ENCODE data around the gene KAZN. TPM values are rescaled to one million over a fixed set of nuclear protein-coding genes. Genes with fewer than 3 reads are reported as not detected.
"Not testable (repeated sequence)": the region's sequence is repeated elsewhere in the genome, so short reads cannot be mapped to it uniquely, and the experiment has no call there.

The KAZN gene
- 10 to 100 TPM; 34.1 to 43.2 (median 35.9) TPM for polyA plus RNA-seq (ENCODE audit: insufficient read length in 4 of 4)

DNA sequence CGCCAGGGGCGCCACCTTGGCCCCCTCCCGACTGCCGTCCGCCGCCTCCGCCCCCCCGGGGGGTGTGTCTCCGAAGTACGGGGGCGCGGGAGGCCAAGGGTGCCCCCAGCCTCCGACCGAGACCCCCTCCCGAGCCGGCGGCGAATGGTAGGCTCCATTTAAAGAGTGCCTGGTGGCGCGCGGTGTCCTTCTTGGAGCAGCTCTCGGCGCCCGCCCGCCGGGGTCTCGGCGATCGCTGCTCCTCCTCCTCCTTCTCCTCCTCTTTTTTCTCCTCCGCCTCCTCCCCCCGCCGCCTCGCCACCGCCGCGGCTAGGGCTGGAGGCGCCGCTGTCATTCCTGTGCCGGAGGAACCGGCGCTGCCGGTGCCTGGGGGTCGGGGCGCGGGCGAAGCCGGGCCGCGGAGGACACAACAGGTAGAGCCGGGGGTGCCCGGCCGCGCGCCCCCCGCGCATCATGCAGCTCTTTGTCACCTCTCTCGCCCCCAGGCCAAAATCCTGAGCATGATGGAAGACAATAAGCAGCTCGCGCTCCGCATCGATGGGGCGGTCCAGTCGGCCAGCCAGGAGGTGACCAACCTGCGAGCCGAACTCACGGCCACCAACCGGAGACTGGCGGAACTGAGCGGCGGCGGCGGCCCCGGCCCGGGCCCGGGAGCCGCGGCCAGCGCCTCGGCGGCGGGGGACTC lies at the start of gene KAZN:
KAZN (plus strand) TSS at position 188 of the 685 bp plus-strand sequence.
- DNase-seq (ENCODE audit: low read depth in 4 of 4, low spot score in 3 of 4) = peak in 2 of 4 donors; percentile 47 to 51

DNA sequence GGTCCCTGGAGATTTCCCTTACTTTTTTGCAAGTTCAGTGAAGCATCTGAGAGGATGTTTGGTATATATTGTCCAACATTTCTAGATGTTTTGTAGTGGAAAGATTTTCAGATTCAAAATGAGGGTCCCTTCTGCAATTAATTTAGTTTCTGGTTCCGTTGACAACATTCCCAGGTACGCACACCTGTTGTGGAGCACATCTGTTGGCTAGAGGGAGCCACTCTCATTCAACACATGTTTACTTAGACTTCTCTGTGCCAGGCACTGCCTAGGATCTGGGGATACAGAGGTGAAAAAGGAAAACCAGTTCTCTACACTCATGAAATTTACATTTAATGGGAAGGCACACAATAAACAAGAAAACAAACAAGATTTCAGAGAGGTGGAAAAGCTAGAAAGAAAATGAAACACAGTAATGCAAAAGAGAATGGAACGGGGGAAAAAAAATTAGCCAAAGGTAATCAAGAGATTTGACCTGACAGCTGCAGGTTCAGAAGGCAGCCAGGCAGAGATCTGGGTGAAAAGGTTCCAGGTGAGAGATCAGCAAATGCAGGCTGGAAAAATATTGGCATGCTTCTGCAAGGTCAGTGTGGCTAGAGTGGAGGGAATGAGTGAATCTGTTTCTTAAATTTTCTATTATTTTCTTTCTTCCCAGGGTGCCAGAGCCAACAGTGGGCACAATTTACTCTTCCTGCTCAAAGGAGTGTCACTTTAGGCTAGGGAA lies 48.4 kb upstream of the KAZN start:
- DNase-seq (ENCODE audit: low read depth in 4 of 4, low spot score in 3 of 4) = no peak

DNA sequence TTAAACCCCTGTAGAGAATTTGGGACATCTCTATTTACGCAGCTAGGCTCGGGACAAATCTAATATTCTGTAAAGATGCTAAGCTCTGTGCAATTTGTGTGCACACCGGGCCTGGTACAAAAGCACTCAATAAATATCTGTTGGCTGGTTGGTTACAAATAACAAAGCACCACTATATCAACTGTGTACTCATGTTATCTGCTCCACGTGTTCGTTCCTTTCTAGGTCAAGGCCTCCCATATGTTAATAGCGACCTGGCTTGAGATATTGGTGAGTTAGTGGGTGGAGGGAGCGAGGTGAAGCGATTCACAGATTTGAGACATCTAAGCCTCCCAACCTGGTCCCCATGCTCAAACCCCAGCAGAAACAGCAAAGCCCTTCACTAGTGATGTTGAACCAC lies 47.1 kb upstream of the KAZN start:
- no peak for DNase-seq (ENCODE audit: low read depth in 4 of 4, low spot score in 3 of 4)

DNA sequence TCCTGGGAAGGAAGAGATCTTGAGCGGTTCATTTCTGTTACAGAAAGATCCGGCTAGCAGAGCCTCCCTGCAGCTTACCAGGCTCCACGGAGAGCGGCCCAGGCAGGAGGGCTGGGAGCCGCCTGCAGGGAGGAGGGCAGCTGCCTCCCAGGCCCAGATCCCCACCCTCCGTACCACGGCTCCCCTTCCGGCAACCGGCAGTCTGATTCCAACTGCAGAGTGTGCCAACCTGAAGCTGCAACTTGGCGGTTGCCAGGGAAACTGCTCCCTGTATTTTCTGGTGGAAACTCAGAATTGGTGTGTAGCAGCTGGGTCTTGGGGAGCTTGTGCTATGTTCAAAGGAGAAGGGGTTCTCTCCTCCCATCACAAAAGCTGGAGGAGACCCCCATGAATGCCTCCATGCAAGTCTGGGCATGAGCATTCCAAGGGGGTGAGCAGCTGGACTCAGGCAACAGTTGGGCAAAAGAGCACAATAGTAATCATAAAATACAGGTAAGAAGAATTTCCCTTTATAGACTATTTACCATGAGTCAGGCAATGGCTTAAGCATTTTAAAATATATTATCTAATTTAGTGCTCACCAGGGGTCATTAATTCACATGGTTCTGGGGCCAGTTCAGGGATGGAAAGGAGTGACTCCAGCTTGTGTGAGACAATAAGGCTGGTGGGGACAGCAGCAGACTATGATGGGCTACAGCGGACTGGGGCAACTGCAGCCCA lies 46.1 kb upstream of the KAZN start:
- no peak for DNase-seq (ENCODE audit: low read depth in 4 of 4, low spot score in 3 of 4)

DNA sequence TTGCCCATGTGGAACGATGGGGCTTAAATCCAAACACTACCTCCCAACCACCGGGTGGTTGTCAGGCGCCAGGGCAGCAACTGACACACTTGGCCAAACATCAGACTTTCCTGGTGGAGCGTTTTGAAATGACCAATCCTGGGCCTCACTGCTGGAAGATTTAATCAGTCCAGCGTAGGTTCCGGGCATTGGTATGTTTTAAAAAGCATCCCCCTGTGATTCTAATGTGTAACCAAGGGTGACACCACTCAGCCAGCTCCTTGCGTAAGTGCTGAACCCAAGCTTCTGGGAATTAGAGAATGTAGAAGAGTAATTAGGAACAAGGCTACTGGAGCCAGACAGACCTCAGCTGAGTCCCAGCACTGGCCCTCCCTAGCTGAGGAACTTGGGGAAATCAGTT lies 44.8 kb upstream of the KAZN start:
- DNase-seq (ENCODE audit: low read depth in 4 of 4, low spot score in 3 of 4) = peak in 3 of 4 donors; percentile 45 to 74 (median 71)

DNA sequence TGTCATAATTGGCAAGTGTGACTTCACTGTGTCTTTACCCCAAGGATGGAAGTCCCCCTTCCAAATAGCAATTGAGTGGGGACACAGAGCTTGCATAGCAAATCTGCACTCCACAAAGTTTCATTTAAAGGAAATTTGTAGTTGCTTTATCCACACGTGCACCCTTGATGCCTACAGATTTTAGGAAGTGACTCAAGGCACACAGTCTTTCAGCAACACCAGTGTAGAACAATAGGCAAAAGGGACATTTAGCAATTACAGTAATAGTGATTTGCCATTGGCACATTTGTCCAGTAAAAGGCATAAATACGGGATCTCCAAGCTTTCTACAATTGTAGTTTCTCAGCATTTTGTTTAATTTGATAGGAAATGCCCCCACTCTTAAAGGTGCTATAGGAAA lies 43.4 kb upstream of the KAZN start:
- DNase-seq (ENCODE audit: low read depth in 4 of 4, low spot score in 3 of 4) = no peak

DNA sequence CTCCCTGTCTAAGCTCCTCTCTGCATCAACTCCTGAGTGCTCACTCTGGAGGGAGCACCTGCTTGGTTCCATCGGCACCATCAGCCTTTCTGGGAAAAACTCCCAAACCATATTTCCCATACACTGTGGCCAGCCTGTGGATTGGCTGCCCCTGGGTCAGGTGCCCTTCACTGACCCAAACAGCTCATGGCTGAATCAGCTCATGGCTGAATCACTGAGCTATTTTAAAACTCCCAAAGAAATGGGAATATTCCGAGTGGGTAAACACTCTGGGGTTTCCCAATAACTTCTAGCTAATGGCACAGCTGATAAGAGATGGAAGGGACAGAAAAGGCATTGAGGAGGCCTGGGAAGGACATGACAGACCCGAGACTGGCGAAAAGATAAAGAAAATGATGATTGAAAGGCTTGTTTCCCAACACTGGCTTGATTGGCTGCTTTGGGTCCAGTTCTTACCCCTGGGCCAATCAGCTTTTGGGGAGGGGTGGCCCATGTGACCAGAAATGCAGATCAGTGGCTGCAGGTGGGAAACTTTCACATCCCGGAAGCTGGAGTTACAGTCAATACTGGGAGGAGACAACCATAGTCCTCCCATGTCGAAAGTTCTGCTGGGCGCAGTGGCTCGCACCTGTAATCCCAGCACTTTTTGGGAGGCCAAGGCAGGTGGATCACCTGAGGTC lies 37.3 kb upstream of the KAZN start:
- DNase-seq (ENCODE audit: low read depth in 4 of 4, low spot score in 3 of 4) = no peak

DNA sequence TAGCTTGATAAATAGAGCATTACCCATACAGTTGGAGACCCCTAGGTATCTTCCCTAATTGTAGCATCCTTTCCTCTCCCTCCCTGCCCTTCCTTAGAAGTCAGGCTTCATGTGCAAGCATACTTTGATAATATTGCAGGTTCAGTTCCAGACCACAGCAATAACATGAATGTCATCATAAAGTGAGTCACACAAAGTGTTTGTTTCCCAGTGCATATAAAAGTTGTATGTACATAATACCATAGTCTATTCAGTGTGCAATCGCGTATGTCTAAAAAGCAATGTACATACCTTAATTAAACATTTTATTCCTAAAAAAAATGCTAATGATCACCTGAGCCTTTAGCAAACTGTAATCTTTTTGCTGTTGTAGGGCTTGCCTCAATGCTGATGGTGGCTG lies 33.4 kb upstream of the KAZN start:
- DNase-seq (ENCODE audit: low read depth in 4 of 4, low spot score in 3 of 4) = no peak

DNA sequence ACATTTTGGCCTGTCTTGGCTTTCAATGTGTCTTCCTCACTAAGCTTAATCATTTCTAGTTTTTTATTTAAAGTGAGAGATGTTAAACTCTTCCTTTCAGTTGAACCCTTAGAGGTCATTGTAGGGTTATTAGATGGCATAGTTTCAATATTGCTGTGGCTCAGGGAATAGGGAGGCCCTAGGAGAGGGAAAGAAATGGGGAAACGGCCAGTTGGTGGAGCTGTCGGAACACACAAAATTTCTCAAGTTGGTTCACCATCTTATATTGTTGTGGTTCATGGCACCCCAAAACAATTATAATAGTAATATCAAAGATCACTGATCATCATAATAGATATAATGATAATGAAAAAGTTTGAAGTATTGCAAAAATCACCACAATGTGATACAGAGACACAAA lies 31.4 kb upstream of the KAZN start:
- DNase-seq (ENCODE audit: low read depth in 4 of 4, low spot score in 3 of 4) = no peak

DNA sequence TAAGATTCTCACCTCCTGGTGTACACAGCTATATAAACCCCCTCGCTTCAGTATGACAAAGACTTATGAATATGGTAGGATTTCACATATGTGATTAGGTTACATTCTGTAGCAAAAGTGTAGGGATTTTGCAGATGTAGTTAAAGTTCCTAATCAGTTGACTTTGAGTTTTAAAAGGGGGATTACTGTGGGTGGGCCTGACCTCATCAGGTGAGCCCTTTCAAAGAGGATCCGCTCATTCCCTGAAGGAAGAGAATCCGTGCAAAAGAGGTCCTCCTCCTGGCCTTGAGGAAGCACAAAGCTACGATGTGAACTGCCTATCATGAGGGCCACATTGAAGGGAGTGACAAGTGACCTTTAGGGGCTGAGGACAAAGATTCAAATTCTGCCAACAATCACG lies 30.6 kb upstream of the KAZN start:
- no peak for DNase-seq (ENCODE audit: low read depth in 4 of 4, low spot score in 3 of 4)

DNA sequence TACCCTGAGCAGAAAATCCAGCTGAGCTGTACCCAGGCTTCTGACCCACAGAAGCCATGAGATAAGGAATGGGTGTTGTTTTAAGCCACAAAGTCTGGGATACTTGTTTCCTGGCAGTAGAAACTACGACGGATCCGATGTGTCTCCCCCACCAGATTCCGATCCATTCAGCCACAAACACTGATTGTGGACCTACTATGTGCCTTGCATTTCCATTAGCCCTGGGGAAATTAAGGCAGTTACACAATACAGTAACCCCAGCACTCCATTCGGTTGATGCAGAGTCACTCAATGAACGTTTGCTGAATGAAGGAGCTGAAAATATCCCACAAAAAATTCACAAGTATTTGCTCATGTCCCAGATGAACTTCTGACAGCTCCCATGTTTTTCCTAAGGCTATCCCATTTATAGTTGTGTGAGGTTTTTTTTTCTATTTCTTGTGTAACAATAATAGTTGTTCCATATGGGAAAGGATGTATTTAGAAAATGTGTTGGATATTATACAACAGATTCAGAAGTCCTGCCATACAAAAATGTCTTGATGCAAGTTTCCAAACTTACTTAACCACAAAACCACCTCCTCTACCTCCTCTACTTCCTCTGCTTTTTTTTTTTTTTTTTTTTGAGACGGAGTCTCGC lies 29.6 kb upstream of the KAZN start:
- no peak for DNase-seq (ENCODE audit: low read depth in 4 of 4, low spot score in 3 of 4)

DNA sequence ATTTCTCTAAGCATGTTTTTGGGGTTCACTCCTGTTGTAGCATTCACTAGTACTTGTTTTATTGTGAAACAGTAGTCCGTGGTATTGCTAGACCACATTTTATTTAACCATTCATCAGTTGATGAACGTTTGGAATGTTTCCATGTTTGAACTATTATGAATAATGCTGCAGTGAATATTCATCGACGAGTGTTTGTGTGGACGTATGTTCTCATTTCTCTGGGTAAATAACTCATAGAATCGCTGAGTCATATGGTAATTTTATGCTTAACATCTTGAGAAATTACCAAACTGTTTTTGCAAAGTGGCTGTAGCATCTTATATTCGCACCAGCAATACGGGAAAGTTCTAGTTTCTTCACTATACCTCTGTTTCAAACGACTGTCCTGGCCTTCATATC lies 28.0 kb upstream of the KAZN start:
- no peak for DNase-seq (ENCODE audit: low read depth in 4 of 4, low spot score in 3 of 4)

DNA sequence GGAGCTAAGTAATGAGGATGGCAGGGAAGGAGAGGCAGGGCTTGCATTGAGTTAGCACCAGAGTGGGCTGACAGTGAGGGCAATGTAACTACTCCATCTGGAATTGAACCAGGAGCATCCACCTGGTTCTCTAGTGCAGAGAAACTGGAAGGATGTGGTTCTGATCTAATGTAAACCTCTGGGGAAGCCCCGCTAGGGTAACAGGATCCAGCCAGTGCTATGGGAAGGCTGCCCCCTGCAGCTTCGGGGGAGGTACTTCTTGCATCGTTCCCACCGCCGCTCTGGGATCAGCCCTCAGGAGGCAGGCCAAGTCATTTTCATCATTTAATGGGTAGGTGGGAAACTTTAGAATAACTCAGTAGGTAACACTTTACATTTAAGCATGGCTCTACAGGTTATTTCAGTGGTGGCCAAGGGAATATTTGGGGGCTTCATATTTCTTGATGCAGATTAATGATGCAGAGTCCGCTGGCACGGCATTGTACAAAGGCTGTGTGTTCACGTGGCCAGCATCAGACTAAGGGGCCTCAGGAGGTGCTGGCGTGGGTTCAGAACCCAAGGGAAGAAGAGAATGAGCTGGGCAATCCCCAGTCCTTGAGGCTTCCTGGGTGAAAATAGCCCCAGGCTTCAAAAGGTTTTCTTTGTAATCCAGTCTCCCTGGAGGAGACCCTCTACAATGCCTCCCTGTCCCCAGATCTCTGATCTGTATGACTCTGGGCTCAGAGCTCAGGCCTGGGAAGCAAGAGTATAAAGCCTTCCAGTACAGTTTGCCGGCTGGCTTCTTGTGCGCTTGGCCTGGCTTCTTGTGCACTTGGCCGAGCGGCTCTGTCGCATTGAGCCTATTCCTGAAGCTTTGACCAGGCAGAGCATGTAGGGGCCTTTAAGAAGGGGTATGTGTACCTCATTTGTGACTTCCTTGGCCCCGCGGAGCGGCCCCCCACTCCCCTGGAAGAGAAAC lies 26.4 kb upstream of the KAZN start:
- no peak for DNase-seq (ENCODE audit: low read depth in 4 of 4, low spot score in 3 of 4)

DNA sequence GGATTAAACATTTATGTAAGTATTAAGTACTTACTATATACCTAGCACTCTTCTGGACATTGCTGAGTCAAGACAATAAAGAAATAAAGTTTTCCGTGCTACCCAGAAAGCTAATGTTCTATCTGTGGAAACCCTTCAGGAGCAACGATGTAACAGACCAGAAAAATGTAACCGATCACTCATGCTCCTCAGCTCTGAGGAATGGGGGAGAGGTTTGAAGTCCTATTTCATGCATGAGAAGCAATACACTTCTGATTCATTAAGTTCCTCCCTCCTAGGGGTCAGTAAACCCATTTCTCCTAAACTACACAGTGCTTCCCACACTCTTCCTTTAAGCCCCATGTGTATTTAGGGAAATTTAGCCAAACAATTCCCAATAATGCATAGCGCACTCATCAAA lies 25.6 kb upstream of the KAZN start:
- no peak for DNase-seq (ENCODE audit: low read depth in 4 of 4, low spot score in 3 of 4)

DNA sequence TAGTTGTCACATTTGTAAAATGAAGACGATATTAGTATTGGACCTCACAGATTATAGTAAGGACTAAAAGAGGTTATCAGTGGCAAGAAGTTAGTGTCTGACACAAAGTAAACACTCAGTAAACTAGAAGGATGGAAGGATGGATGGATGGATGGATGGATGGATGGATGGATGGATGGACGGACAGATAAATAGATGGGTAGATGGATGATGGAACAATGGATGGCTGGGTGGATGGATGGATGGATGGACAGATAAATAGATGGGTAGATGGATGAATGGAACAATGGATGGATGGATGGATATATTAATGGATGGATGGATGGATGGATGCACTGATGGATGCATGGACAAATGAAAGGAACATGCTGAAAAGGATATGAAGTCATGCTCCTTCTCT lies 22.3 kb upstream of the KAZN start:
- DNase-seq (ENCODE audit: low read depth in 4 of 4, low spot score in 3 of 4) = no peak

DNA sequence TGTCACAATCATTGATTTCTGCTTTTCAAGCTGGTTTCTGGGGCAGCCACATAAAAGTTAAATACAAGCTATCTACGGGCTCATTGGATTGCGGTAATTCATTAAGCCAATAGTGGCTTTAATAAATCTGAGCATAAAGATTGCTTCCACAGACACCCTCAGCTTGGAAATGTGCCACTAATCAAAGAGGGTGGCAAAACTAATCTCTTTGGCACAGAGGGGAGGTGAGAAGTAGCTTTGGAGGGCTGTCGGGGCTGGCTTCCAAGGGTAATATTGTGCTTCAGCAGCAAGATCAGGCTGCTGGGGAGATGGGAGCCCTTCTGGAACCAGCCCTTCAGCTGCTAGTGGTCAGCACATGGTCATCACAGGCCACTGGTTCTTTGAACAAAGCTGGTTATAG lies 21.2 kb upstream of the KAZN start:
- no peak for DNase-seq (ENCODE audit: low read depth in 4 of 4, low spot score in 3 of 4)

DNA sequence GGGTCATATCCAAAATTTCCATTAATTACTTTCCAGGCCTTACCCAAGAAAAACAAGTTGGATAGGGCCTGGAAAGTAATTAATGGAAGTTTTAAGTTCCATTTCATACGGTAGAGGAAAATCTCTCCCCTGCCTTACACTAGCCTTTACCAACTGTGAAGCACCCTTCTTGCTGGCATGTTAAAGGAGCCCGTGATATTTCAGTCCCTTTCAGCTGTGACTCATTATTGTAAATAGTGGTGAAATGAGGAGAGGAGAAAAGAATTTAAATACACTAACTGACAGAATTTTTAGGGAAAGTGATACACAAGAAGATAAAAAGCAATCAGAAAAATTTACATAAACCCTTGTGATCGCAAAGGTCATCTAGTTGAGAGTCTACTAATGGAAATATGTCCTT lies 20.3 kb upstream of the KAZN start:
- no peak for DNase-seq (ENCODE audit: low read depth in 4 of 4, low spot score in 3 of 4)

DNA sequence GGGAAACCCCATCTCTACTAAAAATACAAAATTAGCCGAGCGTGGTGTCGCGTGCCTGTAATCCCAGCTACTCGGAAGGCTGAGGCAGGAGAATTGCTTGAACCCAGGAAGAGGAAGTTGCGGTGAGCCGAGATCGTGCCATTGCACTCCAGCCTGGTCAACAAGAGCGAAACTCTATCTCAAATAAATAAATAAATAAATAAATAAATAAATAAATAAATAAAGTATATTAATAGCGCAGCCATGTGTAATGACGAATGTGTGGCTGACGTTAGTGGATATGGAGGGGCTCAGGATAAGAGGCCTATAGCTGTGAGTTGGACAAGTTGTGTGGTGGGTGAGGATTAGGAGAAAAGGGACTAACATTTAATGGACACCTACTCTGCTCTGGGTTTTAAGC lies 18.2 kb upstream of the KAZN start:
- DNase-seq (ENCODE audit: low read depth in 4 of 4, low spot score in 3 of 4) = not testable (repeated sequence)

DNA sequence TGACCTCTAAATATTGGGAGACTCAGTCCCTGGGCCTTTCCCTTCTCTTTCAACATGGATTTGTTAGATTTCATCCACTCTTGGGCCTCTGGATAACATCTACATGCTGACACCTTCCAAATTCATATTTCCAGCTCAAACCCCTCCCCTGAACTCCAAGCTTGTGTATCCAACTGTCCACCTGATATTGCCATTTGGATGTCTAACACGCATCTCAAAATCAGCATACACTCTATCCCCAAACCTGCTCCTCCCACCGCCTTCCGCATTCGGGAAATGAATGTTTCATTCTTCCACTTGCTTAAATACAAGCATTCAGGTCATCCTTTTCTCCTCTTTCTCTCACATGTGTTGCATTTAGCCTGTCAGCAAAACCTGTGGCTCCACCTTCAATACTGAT lies 17.5 kb upstream of the KAZN start:
- DNase-seq (ENCODE audit: low read depth in 4 of 4, low spot score in 3 of 4) = no peak

DNA sequence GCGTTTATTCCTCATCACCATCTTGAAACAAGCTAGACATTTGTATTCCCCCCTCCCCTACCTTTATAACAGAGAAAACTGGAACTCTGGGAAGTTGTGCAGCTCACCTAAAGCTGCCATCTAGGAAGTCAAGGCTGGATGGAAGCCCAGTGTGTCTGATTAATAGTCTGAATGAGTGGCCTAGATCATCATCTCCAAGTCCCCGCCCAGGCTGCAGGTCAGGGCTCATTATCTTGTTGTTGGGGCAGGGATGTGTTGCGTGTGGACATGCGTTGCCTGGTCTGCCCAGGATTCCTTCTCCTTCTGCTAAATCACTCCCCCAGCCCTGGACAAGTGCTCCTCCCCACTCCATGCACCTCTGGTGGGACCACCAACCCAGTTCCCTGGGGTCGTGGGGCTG lies 14.7 kb upstream of the KAZN start:
- DNase-seq (ENCODE audit: low read depth in 4 of 4, low spot score in 3 of 4) = no peak

Measured in right renal pelvis (tissue), 4 donors.